K562 (cell line): ENCODE results near the gene KRT82. TPM values are rescaled to one million over a fixed set of nuclear protein-coding genes. Genes with fewer than 3 reads are reported as not detected.

Experiments
- ATAC-seq: fragments of 200-7000 bp; cut with Tn5 transposase; 3 replicates; pipeline ENCODE4 v1.9.1; 2020; ENCODE audit warnings: moderate library complexity
- BruUV-seq: library from RNA; stranded (reverse); fragments of 400-500 nt; replicated peaks from 2 replicates; lab custom pipeline; 2021; lab: Mats Ljungman, UMichigan
- CTCF ChIA-PET: fragments of 300-600 bp; formaldehyde crosslinking; extraction: SDS; loops from one replicate; lab custom pipeline; 2021; ENCODE audit warnings: low intra/inter-chr PET ratio; lab: Yijun Ruan, JAX
- POLR2A ChIA-PET: fragments of 300-600, 350-650 bp; sonication (Branson Sonifier 250); formaldehyde crosslinking; extraction: SDS; loops from one replicate; lab custom pipeline; 2021; ENCODE audit warnings: antibody characterized with exemption, inconsistent platforms; lab: Yijun Ruan, JAX
- DNase-seq, 4 experiments: peaks; one replicate each; pipeline versions ENCODE4 v3.0.0 to v3.0.0-alpha.2; 2011 to 2018; ENCODE audit warnings: low spot score in 3 of 4, mixed read lengths in 3 of 4; ENCODE audit errors: extremely low read depth in 1 of 4
- FAIRE-seq: peaks from 2 replicates; lab custom pipeline; 2011; peaks lifted over from hg19 to GRCh38; lab: Jason Lieb, UNC
- H2AFZ ChIP-seq: 2 replicates; pipeline ENCODE4 v1.6.0; 2011; ENCODE audit warnings: low read depth, low read length, control low read depth, inconsistent platforms
- H3K27ac ChIP-seq: fragments of 200-600 bp; 3 replicates; pipeline ENCODE4 v1.8.0; 2011; ENCODE audit warnings: low read depth, mild to moderate bottlenecking, control low read depth, inconsistent platforms, low read length, moderate library complexity, mixed read lengths; ENCODE audit errors: extremely low read depth
- H3K27me3 ChIP-seq, 2 experiments: fragments of 300-600 bp in 1 of 2; 2 replicates in 1 of 2; 3 replicates in 1 of 2; pipeline versions ENCODE4 v1.6.0 to v1.8.0; 2011; ENCODE audit warnings: inconsistent platforms in 2 of 2, low read length in 2 of 2, mild to moderate bottlenecking in 1 of 2, mixed read lengths in 1 of 2, moderate library complexity in 1 of 2; ENCODE audit not compliant: control insufficient read depth in 2 of 2, insufficient read depth in 2 of 2
- H3K36me3 ChIP-seq: fragments of 300-600 bp; 3 replicates; pipeline ENCODE4 v1.8.0; 2011; ENCODE audit warnings: mild to moderate bottlenecking, low read length, inconsistent platforms; ENCODE audit not compliant: control insufficient read depth, insufficient read depth
- H3K4me1 ChIP-seq, 2 experiments: fragments of 200-600 bp in 1 of 2; replicated peaks in 1 of 2; 2 replicates in 1 of 2; 3 replicates in 1 of 2; pipeline versions ENCODE4 v1.5.1 to v1.8.0; 2011; ENCODE audit warnings: inconsistent platforms in 2 of 2, low read length in 2 of 2, mild to moderate bottlenecking in 1 of 2, mixed read lengths in 1 of 2, moderate library complexity in 1 of 2; ENCODE audit not compliant: control insufficient read depth in 2 of 2, insufficient read depth in 2 of 2
- H3K4me2 ChIP-seq: 2 replicates; pipeline ENCODE4 v1.6.1; 2011; ENCODE audit warnings: low read length, control low read depth, inconsistent platforms, mixed read lengths; ENCODE audit not compliant: insufficient read depth
- H3K4me3 ChIP-seq: fragments of 200-600 bp; sonication (generic), shearing (Covaris generic); 2 replicates; pipeline ENCODE4 v1.5.1; 2016; ENCODE audit warnings: control low read depth, inconsistent platforms
- H3K79me2 ChIP-seq: fragments of 200-600 bp; 3 replicates; pipeline ENCODE4 v1.8.0; 2011; ENCODE audit warnings: low read length, inconsistent platforms; ENCODE audit not compliant: control insufficient read depth, insufficient read depth
- H3K9ac ChIP-seq, 2 experiments: 2 replicates each; pipeline versions ENCODE4 v1.6.0 to v1.6.1; 2011; ENCODE audit warnings: low read depth in 2 of 2, low read length in 2 of 2, control low read depth in 1 of 2, inconsistent platforms in 1 of 2, mild to moderate bottlenecking in 1 of 2, mixed read lengths in 1 of 2; ENCODE audit not compliant: insufficient read depth in 1 of 2
- H3K9me1 ChIP-seq: one replicate; pipeline ENCODE4 v1.6.0; 2011; ENCODE audit warnings: inconsistent platforms, mild to moderate bottlenecking, low read length, moderate library complexity; ENCODE audit not compliant: control insufficient read depth, insufficient read depth
- H3K9me3 ChIP-seq: replicated peaks from 2 replicates; pipeline ENCODE4 v1.5.1; 2011; ENCODE audit warnings: low read depth, low read length, inconsistent platforms; ENCODE audit not compliant: control insufficient read depth, insufficient read depth
- H4K20me1 ChIP-seq: replicated peaks from 2 replicates; pipeline ENCODE4 v1.6.1; 2011; ENCODE audit warnings: low read length, inconsistent platforms, mixed read lengths; ENCODE audit not compliant: control insufficient read depth, insufficient read depth
- CHCHD3 ChIP-seq: fragments of 250-450 bp; sonication (Bioruptor Pico); IDR thresholded peaks from 2 replicates; pipeline ENCODE4 v2.1.2; 2022; ENCODE audit warnings: mild to moderate bottlenecking
- CREM ChIP-seq: IDR thresholded peaks from 2 replicates; pipeline ENCODE4 v1.6.1; 2014; ENCODE audit warnings: antibody characterized with exemption, low read depth
- GATAD2B ChIP-seq: fragments of 450-650 bp; IDR thresholded peaks from 2 replicates; pipeline ENCODE4 v1.6.1; 2017; ENCODE audit warnings: mild to moderate bottlenecking, borderline replicate concordance
- KDM4B ChIP-seq, 2 experiments: fragments of 450-650 bp in 1 of 2; sonication (generic) in 1 of 2; IDR thresholded peaks; 2 replicates each; pipeline ENCODE4 v1.6.1; 2016 to 2017; ENCODE audit warnings: borderline replicate concordance in 2 of 2, antibody characterized with exemption in 1 of 2, low read depth in 1 of 2, mild to moderate bottlenecking in 1 of 2
- KLF13 ChIP-seq: fragments of 450-650 bp; IDR thresholded peaks from 2 replicates; pipeline ENCODE4 v1.6.1; 2016; ENCODE audit warnings: missing genetic modification characterization, low read depth, mild to moderate bottlenecking, missing compliant biosample characterization, moderate library complexity, borderline replicate concordance
- MTA2 ChIP-seq: fragments of 450-650 bp; IDR thresholded peaks from 2 replicates; pipeline ENCODE4 v1.6.1; 2016; ENCODE audit warnings: low read depth
- NCOA2 ChIP-seq, 2 experiments: fragments of 450-650 bp; IDR thresholded peaks; 2 replicates each; pipeline ENCODE4 v1.6.1; 2018; ENCODE audit warnings: mild to moderate bottlenecking in 2 of 2, moderate library complexity in 1 of 2; ENCODE audit not compliant: partially characterized antibody in 2 of 2
- RHOXF2B ChIP-seq: fragments of 250-450 bp; sonication (Bioruptor Pico); conservative IDR thresholded peaks from 2 replicates; pipeline ENCODE4 v1.5.1; 2021
- TGIF2 ChIP-seq: sonication (generic); formaldehyde crosslinking; IDR thresholded peaks from 2 replicates; pipeline ENCODE4 v1.8.1; 2022; ENCODE audit warnings: mild to moderate bottlenecking, missing genetic modification reagents, moderate library complexity
- YBX1 ChIP-seq: fragments of 450-650 bp; IDR thresholded peaks from 2 replicates; pipeline ENCODE4 v1.7.1; 2016; ENCODE audit warnings: mild to moderate bottlenecking
- ZKSCAN1 ChIP-seq: fragments of 150-350 bp; IDR thresholded peaks from 2 replicates; pipeline ENCODE4 v1.6.1; 2016; ENCODE audit warnings: low read depth, low read length
- WGBS: fragments of 100-300 bp; shearing (Covaris generic); methylation state at CpG from one replicate; pipeline ENCODE4 v1.1.6; 2016; ENCODE audit warnings: low coverage, mixed read lengths; ENCODE audit not compliant: insufficient coverage; ENCODE audit errors: missing lambda C conversion rate; 5-methylcytosine and 5-hydroxymethylcytosine counted together
- in situ Hi-C: fragments of 300-500 bp; cut with MboI; formaldehyde crosslinking; loops from 4 replicates; pipeline ENCODE4 v1.15.0; 2018; ENCODE audit warnings: inconsistent platforms, mixed read lengths
- intact Hi-C: fragments of 100-400 bp; cut with micrococcal nuclease; formaldehyde crosslinking; loops from 2 replicates; pipeline ENCODE4 v1.14.2; 2022
- polyA plus RNA-seq, 8 experiments: library from polyadenylated mRNA; depleted of rRNA in 4 of 8; stranded (reverse) in 5 of 8; unstranded in 3 of 8; fragments of >200 nt; fragmentation: Nextera tagmentation in 2 of 8; fragmentation: Illumina TruSeq in 1 of 8; extraction: Ambion mirVana in 2 of 8; extraction: Trizol in 1 of 8; gene quantifications; 2 replicates each; pipeline versions ENCODE4 v1.2.1 to v1.2.3, GENCODE V29; 2011 to 2014; ENCODE audit warnings: inconsistent platforms in 1 of 8, missing spikeins in 1 of 8
- total RNA-seq, 7 experiments: library from RNA; depleted of rRNA in 6 of 7; stranded (reverse); fragments of >200 nt in 6 of 7; fragmentation: Illumina TruSeq in 2 of 7; extraction: Trizol in 2 of 7; gene quantifications; 2 replicates each; pipeline versions ENCODE4 v1.2.1 to v1.2.3, GENCODE V29; 2011 to 2021; ENCODE audit warnings: low replicate concordance in 1 of 7
- TF ChIP-seq, protein P1 (sequence below): sonication (generic); formaldehyde crosslinking; IDR thresholded peaks from 2 replicates; pipeline ENCODE4 v1.8.0; 2023; ENCODE audit warnings: missing genetic modification reagents, mild to moderate bottlenecking, borderline replicate concordance

KRT82 gene
- total and polyA plus RNA-seq, 9 of the 15 experiments (the other 6 are each of a cell fraction or from before 2014, with no cell fraction given), result not detected

GRCh38 chr12:52369211-52369610, 36.9 kb downstream of the KRT82 start:
- Histone ChIP-seq H3K36me3 (no peaks in the 10 kb centered on the region), H3K4me3 (no peak overlapping the region), H3K27ac (no peak overlapping the region), H3K9ac (no peak overlapping the region), H3K9me3 (no peaks in the 10 kb centered on the region), H3K27me3 (peaks cover 23 to 37% of the 10 kb centered on the region in 2 experiments; a peak in 4 of 5 replicates), H3K4me1 (no peaks in the 10 kb centered on the region), H4K20me1 (0 out of 2 replicates have a peak, but pooled peaks cover 2% of the 10 kb centered on the region), H3K4me2 (no peak overlapping the region), H3K9me1 (no peaks in the 10 kb centered on the region), H3K79me2 (no peaks in the 10 kb centered on the region), H2AFZ (no peak overlapping the region)
- CTCF ChIA-PET, result no interaction called here
- intact Hi-C loops (loop anchor here (10.0 kb wide), 1 partner anchor 214 kb away; no protein-coding TSS in a partner anchor), in situ Hi-C loops (no loop called here)
- BruUV-seq, result no TSS peak
- POLR2A ChIA-PET, result interaction anchor here (0.6 kb wide), 1 partner anchor 31 kb away, joined by 3 read pairs; no protein-coding TSS in a partner anchor
- WGBS, result 0% methylated on average over 3 of the region's 3 CpGs
- FAIRE-seq (no peak), DNase-seq (no peak), ATAC-seq (no peak)
- TF ChIP-seq, protein P1, sequence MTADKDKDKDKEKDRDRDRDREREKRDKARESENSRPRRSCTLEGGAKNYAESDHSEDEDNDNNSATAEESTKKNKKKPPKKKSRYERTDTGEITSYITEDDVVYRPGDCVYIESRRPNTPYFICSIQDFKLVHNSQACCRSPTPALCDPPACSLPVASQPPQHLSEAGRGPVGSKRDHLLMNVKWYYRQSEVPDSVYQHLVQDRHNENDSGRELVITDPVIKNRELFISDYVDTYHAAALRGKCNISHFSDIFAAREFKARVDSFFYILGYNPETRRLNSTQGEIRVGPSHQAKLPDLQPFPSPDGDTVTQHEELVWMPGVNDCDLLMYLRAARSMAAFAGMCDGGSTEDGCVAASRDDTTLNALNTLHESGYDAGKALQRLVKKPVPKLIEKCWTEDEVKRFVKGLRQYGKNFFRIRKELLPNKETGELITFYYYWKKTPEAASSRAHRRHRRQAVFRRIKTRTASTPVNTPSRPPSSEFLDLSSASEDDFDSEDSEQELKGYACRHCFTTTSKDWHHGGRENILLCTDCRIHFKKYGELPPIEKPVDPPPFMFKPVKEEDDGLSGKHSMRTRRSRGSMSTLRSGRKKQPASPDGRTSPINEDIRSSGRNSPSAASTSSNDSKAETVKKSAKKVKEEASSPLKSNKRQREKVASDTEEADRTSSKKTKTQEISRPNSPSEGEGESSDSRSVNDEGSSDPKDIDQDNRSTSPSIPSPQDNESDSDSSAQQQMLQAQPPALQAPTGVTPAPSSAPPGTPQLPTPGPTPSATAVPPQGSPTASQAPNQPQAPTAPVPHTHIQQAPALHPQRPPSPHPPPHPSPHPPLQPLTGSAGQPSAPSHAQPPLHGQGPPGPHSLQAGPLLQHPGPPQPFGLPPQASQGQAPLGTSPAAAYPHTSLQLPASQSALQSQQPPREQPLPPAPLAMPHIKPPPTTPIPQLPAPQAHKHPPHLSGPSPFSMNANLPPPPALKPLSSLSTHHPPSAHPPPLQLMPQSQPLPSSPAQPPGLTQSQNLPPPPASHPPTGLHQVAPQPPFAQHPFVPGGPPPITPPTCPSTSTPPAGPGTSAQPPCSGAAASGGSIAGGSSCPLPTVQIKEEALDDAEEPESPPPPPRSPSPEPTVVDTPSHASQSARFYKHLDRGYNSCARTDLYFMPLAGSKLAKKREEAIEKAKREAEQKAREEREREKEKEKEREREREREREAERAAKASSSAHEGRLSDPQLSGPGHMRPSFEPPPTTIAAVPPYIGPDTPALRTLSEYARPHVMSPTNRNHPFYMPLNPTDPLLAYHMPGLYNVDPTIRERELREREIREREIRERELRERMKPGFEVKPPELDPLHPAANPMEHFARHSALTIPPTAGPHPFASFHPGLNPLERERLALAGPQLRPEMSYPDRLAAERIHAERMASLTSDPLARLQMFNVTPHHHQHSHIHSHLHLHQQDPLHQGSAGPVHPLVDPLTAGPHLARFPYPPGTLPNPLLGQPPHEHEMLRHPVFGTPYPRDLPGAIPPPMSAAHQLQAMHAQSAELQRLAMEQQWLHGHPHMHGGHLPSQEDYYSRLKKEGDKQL (CRISPR knock-in tag), result no peak
- TF ChIP-seq CREM (no peak), NCOA2 (IDR thresholded peaks at IDR 0.05; ENCODE audit: partially characterized antibody in 2 of 2) (no peak), KLF13 (tag) (no peak), CHCHD3 (no peak), GATAD2B (no peak), RHOXF2B (CRISPR knock-in tag) (no peak), YBX1 (no peak), KDM4B (IDR thresholded peaks at IDR 0.05; ENCODE audit: borderline replicate concordance in 2 of 2, low read depth in 1 of 2) (no peak), MTA2 (no peak), ZKSCAN1 (no peak), TGIF2 (CRISPR knock-in tag) (no peak)
